Measurements from ENCODE around the gene CCL19. TPM values are rescaled to one million over a fixed set of nuclear protein-coding genes. Genes with fewer than 3 reads are reported as not detected.

Gene CCL19
- polyA plus RNA-seq, 1 of the 3 experiments (the other 2 are of a cell fraction): not detected

DNA sequence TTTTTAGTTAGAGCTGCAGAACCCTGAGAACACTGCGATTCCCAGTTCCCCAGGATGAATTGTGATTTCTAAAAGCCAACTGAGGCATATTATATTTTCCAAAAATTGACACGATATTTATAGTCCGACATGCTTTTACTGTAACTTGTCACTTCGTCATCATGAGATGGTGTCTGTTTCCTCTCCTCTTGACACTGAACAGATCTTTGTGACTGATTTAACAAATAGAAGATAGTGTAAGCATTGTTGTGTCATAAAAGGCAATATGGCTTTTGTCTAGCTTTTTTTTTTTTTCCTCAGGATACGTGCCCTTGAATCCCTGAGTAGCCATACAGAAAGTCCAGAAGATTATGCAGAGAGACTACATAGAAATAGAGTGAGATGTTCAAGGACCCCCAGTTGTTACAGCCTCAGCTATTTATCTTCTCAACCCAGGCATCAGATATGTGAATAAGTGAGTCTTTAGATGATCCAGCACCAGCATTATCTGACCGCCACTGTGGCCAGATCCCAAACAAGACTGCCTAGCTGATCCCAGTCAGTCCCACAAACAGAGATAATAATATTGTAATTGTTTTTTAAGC is 46.7 kb upstream of the CCL19 start:
- no peaks in the 10 kb centered on the region for H3K27me3 ChIP-seq (ENCODE audit: insufficient read depth)
- H3K4me3 ChIP-seq (ENCODE audit: low read depth in 2 of 2, low read length in 1 of 2): no peak overlapping the region
- TF ChIP-seq RAD21 (IDR thresholded peaks at IDR 0.05; ENCODE audit: low read length) (no peak), FOXM1 (IDR thresholded peaks at IDR 0.05; ENCODE audit: low read depth) (no peak), RCOR1 (IDR thresholded peaks at IDR 0.05; ENCODE audit: low read length) (peak; percentile 64), EP300 (IDR thresholded peaks at IDR 0.05; ENCODE audit: borderline replicate concordance in 1 of 2, low read depth in 1 of 2, low read length in 1 of 2) (peak in 1 of 2 experiments; percentile 65; a peak in 1 of 4 replicates), CHD2 (IDR thresholded peaks at IDR 0.05; ENCODE audit: low read length, partially characterized antibody) (no peak), TCF12 (IDR thresholded peaks at IDR 0.05) (0 out of 2 replicates have a peak, but pooled peaks have one; percentile 26), TEAD4 (IDR thresholded peaks at IDR 0.05; ENCODE audit: borderline replicate concordance, insufficient read depth) (no peak), GATA2 (CRISPR knock-in tag; IDR thresholded peaks at IDR 0.05) (peak; percentile 70)
- no peak overlapping the region for H3K9ac ChIP-seq
- H3K4me2 ChIP-seq: no peak overlapping the region
- DNase-seq: peak; percentile 55
- ChIA-PET POLR2A (interaction anchor here (0.6 kb wide), 1 partner anchor 50 kb away, joined by 3 read pairs; no protein-coding TSS in a partner anchor), CTCF (interaction anchor here (1.1 to 1.2 kb wide), 2 partner anchors 17 to 35 kb away, joined by 3 to 4 read pairs; no protein-coding TSS in a partner anchor)
- H3K9me3 ChIP-seq: no peaks in the 10 kb centered on the region
- no peaks in the 10 kb centered on the region for H3K36me3 ChIP-seq (replicated peaks in 1 of 2; ENCODE audit: control insufficient read depth in 1 of 2, insufficient read depth in 2 of 2, low read length in 1 of 2)
- H3K4me1 ChIP-seq (ENCODE audit: control insufficient read depth in 1 of 2, insufficient read depth in 2 of 2, low read depth in 1 of 2, low read length in 1 of 2): peaks cover 0 to 3% of the 10 kb centered on the region in 2 experiments; a peak in 1 of 4 replicates
- no peak overlapping the region for H3K27ac ChIP-seq (ENCODE audit: low read depth in 2 of 2, low read length in 1 of 2)
- 8% methylated on average over 6 of the region's 6 CpGs for WGBS (ENCODE audit: low lambda C conversion rate)
- no peaks in the 10 kb centered on the region for H3F3A ChIP-seq (replicated peaks; ENCODE audit: insufficient read depth)
- no peak overlapping the region for H2AFZ ChIP-seq (ENCODE audit: low read depth)
- no peaks in the 10 kb centered on the region for H3K79me2 ChIP-seq (ENCODE audit: insufficient read depth)
- H4K20me1 ChIP-seq (ENCODE audit: insufficient read depth): no peaks in the 10 kb centered on the region
- no peaks in the 10 kb centered on the region for H3K9me2 ChIP-seq

DNA sequence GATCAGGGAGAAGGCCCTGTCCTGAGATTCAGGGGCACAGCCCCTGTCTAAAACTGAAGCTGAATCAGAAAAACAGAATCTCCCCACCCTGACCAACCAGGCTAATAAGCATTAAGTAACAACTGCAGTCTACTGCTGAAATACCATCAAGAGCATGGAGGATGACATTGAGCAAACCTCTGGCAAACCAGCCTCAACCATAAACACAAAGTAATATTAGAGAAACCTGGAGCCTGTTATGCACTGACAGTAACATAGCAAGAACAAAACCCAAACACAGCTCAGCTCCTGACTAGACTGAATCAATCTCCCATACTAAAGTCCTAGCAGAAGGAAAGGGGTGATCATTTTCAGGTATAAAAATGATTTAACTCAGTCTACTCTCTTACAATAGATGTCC is 43.6 kb upstream of the CCL19 start:
- no peak overlapping the region for H2AFZ ChIP-seq (ENCODE audit: low read depth)
- no peak overlapping the region for H3K9ac ChIP-seq
- TF ChIP-seq FOXM1 (IDR thresholded peaks at IDR 0.05; ENCODE audit: low read depth) (no peak), YY1 (IDR thresholded peaks at IDR 0.05; ENCODE audit: low read depth) (no peak), NFIC (IDR thresholded peaks at IDR 0.05; ENCODE audit: borderline replicate concordance) (no peak), FOXJ3 (CRISPR knock-in tag; IDR thresholded peaks at IDR 0.05) (no peak)
- peaks cover 0 to 3% of the 10 kb centered on the region in 2 experiments; a peak in 1 of 4 replicates for H3K4me1 ChIP-seq (ENCODE audit: control insufficient read depth in 1 of 2, insufficient read depth in 2 of 2, low read depth in 1 of 2, low read length in 1 of 2)
- H3K27me3 ChIP-seq (ENCODE audit: insufficient read depth): no peaks in the 10 kb centered on the region
- no peaks in the 10 kb centered on the region for H3K9me2 ChIP-seq
- H3K9me3 ChIP-seq: no peaks in the 10 kb centered on the region
- no peaks in the 10 kb centered on the region for H3K36me3 ChIP-seq (replicated peaks in 1 of 2; ENCODE audit: control insufficient read depth in 1 of 2, insufficient read depth in 2 of 2, low read length in 1 of 2)
- POLR2A ChIA-PET: no interaction called here
- H3K79me2 ChIP-seq (ENCODE audit: insufficient read depth): no peaks in the 10 kb centered on the region
- H4K20me1 ChIP-seq (ENCODE audit: insufficient read depth): no peaks in the 10 kb centered on the region
- CTCF ChIA-PET: interaction anchor here (1.1 kb wide), 1 partner anchor 24 kb away, joined by 4 read pairs; no protein-coding TSS in a partner anchor
- H3K4me2 ChIP-seq: no peak overlapping the region
- no peaks in the 10 kb centered on the region for H3F3A ChIP-seq (replicated peaks; ENCODE audit: insufficient read depth)
- no peak overlapping the region for H3K4me3 ChIP-seq (ENCODE audit: low read depth in 2 of 2, low read length in 1 of 2)
- DNase-seq: no peak
- H3K27ac ChIP-seq (ENCODE audit: low read depth in 2 of 2, low read length in 1 of 2): no peak overlapping the region

DNA sequence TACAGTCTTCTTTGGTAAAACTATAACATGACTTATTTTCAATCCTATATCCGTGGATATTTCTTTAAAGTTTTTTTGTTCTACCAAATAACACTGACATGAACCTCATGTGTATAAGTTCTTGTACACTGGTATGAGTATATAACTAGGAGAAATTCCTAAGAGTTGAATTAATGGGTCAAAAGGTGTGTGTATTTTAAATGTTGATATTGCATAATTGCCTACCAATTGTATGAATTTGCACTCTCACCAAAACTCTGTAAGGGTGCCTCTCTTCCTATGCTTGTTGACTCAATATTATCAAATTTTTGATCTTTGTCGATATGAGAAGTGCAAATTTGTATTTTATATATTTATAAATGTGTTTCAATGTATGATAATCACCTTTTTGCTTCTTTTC is 41.8 kb upstream of the CCL19 start:
- Histone ChIP-seq H2AFZ (ENCODE audit: low read depth) (no peak overlapping the region), H3K36me3 (replicated peaks in 1 of 2; ENCODE audit: control insufficient read depth in 1 of 2, insufficient read depth in 2 of 2, low read length in 1 of 2) (no peaks in the 10 kb centered on the region), H3K4me2 (no peak overlapping the region), H3K9me2 (no peaks in the 10 kb centered on the region), H3K27me3 (ENCODE audit: insufficient read depth) (no peaks in the 10 kb centered on the region), H3K4me1 (ENCODE audit: control insufficient read depth in 1 of 2, insufficient read depth in 2 of 2, low read depth in 1 of 2, low read length in 1 of 2) (peaks cover 0 to under 1% of the 10 kb centered on the region in 2 experiments; a peak in 1 of 4 replicates), H3F3A (replicated peaks; ENCODE audit: insufficient read depth) (no peaks in the 10 kb centered on the region), H3K27ac (ENCODE audit: low read depth in 2 of 2, low read length in 1 of 2) (no peak overlapping the region), H3K9ac (no peak overlapping the region), H3K9me3 (no peaks in the 10 kb centered on the region), H3K79me2 (ENCODE audit: insufficient read depth) (no peaks in the 10 kb centered on the region), H4K20me1 (ENCODE audit: insufficient read depth) (no peaks in the 10 kb centered on the region), H3K4me3 (ENCODE audit: low read depth in 2 of 2, low read length in 1 of 2) (no peak overlapping the region)
- no peak for DNase-seq
- WGBS (ENCODE audit: low lambda C conversion rate): 17% methylated on average over 2 of the region's 2 CpGs
- ChIA-PET POLR2A (no interaction called here), CTCF (no interaction called here)
- TF ChIP-seq RCOR1 (IDR thresholded peaks at IDR 0.05; ENCODE audit: low read length): no peak
- no peak for TF ChIP-seq RXRA (IDR thresholded peaks at IDR 0.05; ENCODE audit: borderline replicate concordance, low read depth)
- TF ChIP-seq, protein P1, sequence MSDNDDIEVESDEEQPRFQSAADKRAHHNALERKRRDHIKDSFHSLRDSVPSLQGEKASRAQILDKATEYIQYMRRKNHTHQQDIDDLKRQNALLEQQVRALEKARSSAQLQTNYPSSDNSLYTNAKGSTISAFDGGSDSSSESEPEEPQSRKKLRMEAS (IDR thresholded peaks at IDR 0.05; ENCODE audit: low read depth): no peak
- TF ChIP-seq, protein P2, sequence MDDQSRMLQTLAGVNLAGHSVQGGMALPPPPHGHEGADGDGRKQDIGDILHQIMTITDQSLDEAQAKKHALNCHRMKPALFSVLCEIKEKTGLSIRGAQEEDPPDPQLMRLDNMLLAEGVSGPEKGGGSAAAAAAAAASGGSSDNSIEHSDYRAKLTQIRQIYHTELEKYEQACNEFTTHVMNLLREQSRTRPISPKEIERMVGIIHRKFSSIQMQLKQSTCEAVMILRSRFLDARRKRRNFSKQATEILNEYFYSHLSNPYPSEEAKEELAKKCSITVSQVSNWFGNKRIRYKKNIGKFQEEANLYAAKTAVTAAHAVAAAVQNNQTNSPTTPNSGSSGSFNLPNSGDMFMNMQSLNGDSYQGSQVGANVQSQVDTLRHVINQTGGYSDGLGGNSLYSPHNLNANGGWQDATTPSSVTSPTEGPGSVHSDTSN (IDR thresholded peaks at IDR 0.05): no peak
- no peak for TF ChIP-seq EZH2phosphoT487 (IDR thresholded peaks at IDR 0.05; ENCODE audit: borderline replicate concordance, low read depth)
- TF ChIP-seq, protein P3, sequence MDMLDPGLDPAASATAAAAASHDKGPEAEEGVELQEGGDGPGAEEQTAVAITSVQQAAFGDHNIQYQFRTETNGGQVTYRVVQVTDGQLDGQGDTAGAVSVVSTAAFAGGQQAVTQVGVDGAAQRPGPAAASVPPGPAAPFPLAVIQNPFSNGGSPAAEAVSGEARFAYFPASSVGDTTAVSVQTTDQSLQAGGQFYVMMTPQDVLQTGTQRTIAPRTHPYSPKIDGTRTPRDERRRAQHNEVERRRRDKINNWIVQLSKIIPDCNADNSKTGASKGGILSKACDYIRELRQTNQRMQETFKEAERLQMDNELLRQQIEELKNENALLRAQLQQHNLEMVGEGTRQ (IDR thresholded peaks at IDR 0.05; ENCODE audit: borderline replicate concordance, low read depth, low read length): no peak
- no peak for TF ChIP-seq RAD21 (IDR thresholded peaks at IDR 0.05; ENCODE audit: low read length)
- TF ChIP-seq SMC3 (IDR thresholded peaks at IDR 0.05; ENCODE audit: low read depth, low read length): no peak
- TF ChIP-seq FOXJ3 (CRISPR knock-in tag; IDR thresholded peaks at IDR 0.05): no peak
- TF ChIP-seq, protein P4, sequence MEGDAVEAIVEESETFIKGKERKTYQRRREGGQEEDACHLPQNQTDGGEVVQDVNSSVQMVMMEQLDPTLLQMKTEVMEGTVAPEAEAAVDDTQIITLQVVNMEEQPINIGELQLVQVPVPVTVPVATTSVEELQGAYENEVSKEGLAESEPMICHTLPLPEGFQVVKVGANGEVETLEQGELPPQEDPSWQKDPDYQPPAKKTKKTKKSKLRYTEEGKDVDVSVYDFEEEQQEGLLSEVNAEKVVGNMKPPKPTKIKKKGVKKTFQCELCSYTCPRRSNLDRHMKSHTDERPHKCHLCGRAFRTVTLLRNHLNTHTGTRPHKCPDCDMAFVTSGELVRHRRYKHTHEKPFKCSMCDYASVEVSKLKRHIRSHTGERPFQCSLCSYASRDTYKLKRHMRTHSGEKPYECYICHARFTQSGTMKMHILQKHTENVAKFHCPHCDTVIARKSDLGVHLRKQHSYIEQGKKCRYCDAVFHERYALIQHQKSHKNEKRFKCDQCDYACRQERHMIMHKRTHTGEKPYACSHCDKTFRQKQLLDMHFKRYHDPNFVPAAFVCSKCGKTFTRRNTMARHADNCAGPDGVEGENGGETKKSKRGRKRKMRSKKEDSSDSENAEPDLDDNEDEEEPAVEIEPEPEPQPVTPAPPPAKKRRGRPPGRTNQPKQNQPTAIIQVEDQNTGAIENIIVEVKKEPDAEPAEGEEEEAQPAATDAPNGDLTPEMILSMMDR (IDR thresholded peaks at IDR 0.05): no peak
- no peak for TF ChIP-seq JUND (IDR thresholded peaks at IDR 0.05)
- TF ChIP-seq ELF1 (IDR thresholded peaks at IDR 0.05): no peak

All from SK-N-SH (cell line).